ENCODE measurements around the gene EPB41.
A peak's percentile ranks its signal among the peaks of the same experiment; 100 is the strongest.

The EPB41 gene

DNA sequence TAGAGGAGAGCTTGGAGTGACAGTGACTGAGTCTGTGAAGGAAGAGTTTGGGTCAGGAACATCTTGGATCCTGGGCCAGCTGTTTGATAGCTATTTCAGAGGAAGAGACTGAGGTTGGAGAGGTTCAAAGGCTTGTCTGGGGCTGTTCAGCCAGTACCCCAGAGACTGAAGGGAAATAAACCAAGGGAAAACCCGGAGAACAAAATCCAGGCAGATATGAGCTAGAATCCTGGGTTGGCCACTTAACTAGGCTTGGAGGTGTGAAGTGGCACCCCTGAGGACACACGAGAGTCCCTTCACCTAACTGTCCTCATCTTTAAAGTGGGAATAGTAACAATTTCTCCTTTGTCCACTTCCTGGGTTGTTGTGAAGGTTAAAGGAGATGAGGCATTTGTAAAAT lies 23.1 kb upstream of the EPB41 start:
- no peak for DNase-seq

DNA sequence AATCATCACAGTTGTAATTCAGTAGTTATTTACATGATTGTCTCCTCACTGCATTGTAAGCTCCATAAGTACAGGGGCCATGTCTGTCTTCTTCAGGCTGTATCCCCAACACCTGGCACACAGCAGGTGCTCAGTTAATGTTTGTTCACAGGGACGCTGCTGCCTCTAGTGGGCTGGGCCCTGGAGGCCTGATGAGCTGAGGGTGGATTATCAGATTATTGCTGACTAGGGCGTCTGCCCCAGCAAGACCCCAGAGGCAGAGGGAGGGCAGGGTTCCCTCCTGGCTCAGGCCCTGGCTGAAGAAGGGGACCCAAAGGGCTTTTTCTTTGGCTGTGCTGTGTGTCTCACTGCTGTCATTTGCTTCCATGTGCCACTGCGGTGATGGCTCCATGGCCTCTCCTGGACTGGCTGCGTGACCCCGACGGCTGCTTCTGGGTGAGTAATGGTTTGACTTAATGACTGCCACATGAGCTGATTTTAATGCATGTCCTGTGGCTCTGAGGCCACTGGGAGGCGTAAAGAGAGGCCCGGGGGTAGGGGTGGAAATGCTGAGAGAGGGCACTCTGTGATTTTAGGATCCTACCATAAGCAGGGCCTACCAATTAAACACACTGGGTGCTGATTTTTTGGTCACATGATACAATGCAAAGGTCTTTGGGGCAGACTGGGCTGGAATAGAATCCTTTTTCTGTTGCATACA lies 20.8 kb upstream of the EPB41 start:
- DNase-seq = no peak

DNA sequence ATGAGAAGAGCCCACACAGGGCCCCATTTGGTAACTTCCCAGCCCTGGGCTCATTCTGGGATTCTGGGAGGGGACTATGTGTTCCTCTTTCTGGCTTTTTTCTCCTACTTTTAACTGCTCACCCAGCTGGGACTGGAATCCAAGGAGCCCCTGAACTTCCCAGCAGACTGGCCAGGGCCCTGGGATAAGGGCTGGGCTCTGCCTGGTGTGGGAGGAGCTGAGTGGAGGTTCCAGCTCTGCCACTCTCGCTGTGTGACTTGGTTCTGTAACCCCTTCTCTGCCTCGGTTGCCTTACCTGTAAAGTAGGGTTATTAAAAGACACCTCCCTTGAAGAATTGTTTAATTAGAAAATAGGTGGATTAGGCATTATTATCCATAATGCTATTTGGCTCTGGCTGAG lies 19.6 kb upstream of the EPB41 start:
- no peak for DNase-seq

DNA sequence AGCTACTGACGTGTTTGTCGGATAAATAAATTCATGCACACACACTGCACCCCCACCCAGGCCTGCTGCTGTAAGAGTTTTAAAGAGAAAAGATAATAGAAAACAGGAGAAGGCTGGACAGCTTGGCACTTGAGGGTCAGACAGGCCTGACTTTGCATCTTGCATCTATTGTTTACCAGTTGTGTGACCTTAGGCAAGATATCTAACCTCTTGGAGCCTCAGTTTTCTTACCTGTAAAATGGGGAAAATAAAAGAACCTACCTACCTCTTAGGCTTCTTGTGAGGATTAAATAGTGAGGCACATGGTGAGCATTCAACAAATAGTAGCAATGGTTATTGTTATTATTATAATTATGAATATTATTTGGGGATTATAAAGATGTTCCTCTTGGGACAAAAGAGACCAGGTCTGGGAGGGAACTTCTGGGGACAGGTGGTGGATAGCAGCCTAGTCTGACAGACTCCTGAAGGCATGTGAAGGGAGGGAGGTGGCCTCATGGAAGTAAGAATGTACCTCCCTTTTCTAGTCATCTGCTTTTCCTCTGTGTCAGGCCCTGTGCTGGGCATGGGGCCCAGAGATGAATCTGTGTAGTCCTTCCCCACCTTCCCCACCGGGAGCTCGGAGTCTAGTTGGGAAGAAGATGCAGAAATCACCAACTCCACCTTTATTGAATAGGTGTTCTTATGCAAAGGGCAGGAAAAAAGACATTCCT lies 18.3 kb upstream of the EPB41 start:
- DNase-seq = no peak

DNA sequence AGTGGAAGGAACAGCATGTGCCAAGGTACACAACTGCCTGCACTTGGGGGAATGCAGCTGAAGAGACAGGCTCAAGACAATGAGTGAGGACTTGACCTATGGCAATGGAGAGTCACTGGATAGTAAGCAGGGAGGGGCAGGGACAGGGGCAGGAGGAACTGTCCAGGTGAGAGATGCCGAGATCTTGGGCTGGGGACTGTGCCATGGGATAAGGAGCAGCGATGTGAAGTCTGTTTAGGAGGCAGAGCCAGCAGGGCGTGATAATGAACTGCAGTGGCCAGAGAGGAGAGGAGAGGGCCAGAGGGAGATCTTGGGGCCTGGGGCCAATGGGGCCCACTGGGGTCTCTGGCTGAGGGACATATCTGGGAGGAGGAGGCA lies 17.8 kb upstream of the EPB41 start:
- DNase-seq = no peak

DNA sequence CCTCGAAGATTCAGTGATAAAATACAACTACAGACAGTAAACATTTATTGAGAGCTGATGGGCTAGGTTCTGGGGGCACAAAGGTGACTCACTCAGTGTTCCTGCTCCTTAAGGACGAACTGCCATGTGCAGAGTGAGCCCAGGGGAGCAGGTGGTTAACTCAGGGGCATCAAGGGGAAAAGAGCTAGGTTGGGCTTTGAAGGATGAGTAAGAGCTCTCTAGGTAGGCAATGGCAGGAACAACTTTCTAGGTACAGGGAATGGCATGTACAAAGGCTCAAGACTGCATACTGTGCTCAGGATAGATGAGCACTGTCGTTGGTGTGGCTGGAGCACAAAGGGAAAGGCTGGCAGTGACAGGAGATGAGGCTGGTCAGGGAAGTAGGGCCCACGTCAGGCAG lies 16.6 kb upstream of the EPB41 start:
- DNase-seq = no peak

DNA sequence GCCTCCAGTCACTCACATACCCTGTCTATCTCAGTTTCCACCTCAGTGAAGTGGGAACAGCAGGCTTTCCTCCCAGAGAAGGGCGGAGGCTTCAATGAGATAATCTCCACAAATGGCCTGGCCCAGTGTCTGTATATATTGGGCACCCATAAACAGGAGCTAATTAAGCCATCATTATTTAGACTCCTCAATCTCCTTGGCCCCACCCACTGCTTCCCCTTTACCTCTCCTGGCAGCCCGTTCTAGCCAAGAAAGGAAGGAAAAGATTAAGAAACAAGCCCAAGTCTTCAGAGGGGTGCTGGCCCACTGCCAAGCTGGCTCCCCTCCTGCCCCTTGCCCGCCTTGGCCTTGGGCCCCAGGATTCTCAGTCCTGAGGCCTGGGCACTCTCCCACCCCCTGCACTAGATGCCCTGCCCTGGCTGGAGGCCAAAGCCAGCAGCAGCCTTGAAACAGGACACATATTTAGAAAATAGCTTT lies 15.9 kb upstream of the EPB41 start:
- no peak for DNase-seq

DNA sequence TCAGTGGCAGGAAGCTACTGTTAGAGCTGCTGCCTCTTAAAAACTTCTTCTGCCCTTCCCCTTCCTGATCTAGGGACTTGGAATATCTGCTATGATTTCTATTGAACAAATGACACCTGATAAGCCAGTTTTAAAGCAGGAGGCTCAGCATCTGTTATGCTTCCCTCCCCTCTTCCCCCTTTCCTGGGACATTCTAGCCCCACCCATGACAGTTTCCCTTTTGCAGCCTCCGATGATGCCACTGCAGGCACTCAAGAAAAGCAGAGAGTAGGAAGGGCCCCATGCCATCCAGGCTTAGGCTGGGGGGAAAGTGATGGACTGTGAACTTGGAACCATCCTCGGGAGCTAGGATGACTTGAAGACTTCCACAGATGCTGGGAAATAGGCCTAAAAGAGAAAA lies 15.1 kb upstream of the EPB41 start:
- DNase-seq = no peak

DNA sequence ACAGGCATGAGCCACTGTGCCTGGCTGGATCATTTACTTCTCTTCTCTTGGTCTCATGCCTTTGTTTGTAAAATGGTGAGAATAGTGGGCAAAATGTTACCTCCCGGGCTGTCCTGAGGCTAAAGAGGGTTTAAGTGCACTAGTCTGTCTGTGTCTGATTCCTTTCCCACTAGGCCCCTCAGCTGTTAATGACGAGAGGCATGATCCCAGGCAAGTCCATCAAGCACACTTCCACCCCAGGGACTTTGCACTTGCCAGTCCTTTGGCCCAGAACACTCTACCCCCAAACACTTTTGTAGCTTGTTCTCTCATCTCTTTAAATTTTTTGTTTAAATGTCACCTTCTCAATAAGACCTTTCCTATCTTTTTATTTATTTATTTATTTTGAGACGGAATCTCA lies 13.8 kb upstream of the EPB41 start:
- no peak for DNase-seq

DNA sequence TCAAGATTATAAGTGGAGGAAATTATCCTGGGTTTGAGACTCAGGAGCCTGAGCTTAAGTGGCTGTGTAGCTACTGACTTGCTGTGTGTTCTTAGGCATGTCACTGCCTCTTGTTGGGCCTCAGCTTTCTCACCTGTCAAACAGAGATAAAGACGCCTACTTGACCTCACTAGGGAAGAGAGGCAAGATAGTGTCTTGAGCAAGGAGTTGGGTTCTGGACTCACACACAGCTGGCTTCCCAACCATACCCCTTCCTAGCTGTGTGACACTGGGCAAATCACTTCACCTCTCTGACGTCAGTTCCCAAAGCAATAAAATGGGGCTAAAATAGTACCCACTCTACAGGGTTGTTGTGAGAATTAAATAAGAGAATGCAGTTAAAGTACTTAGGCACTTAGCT lies 11.6 kb upstream of the EPB41 start:
- no peak for DNase-seq

DNA sequence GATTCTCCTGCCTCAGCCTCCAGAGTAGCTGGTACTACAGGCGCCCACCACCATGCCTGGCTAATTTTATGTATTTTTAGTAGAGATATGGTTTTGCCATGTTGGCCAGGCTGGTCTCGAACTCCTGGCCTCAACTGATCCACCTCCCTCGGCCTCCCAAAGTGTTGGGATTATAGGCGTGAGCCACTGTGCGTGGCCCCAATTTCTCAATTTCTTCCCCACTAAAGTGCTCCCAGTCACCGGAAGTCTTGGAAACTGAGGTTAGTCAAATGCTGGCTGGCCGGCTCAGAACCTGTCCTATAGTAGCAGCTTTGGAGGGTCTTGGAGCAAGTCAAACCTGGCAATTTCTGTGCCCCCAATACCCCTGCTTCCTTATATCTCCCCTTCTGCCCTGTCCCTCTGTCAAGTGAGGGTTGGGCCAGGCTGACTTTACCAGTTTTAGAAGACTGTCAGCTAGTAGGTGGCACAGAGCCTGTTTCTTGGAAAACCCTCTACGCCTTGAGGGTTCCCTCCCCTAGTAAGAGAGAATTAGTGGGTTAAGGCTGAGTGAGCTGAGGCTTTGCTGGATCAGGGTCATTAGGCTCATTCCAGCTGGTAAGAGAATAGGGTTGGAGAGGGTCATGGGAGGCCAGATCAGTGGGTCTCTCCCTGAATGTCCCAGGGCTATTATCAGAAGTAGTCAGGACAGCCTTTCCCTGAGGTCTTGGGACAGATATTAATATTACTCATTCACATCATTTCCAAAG lies 8.3 kb upstream of the EPB41 start:
- DNase-seq = no peak

DNA sequence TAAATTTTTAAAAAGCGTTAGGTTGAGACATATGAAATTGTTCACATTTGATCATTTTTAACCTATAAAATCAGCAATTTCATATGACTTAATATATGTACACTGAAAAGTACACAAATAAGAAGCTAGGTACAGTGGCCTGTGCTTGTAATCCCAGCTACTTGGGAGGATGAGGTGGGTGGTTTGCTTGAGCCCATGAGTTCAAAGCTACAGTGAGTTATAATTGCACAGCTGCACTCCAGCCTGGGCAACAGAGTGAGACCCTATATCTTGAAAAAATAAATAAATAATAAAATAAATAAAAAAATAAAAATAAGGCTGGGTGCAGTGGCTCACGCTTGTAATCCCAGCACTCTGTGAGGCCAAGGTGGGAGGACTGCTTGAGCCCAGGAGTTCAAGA lies 5.2 kb upstream of the EPB41 start:
- DNase-seq = no peak

DNA sequence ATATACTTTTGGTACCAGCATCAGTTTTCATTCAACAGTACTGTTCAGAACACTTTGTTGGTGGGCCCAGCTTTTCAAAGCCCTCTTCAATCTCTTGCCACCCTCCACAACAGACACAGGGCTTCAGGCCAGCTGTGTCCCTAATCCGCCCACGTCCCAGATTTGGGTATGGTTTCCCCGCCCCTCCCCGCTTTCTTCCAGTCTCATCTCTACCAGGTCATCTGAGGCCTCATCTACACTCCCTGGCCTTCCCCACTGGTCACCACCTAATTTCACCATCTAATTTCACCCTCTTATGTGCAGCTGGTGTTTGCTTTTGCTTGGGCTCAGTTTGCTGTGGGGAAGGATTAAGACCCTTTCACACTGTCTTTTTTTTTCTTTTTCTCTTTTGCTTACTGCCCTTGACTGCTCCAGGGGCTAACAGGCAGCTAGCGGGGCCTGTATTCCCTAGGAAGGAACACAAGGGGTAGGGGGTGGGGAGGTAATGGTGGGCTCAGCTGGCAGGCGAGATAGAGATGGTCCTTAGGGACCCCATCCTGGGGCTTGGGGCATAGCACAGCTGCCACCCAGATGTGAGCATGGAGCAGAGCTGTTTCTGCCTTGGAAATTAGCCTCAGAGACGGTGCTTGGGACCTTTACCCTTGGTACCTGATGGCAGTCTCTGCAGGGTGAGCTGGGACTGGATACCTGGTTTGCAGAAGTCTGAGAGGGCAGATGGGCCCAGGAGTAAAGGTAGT lies 3.8 kb upstream of the EPB41 start:
- DNase-seq = no peak

DNA sequence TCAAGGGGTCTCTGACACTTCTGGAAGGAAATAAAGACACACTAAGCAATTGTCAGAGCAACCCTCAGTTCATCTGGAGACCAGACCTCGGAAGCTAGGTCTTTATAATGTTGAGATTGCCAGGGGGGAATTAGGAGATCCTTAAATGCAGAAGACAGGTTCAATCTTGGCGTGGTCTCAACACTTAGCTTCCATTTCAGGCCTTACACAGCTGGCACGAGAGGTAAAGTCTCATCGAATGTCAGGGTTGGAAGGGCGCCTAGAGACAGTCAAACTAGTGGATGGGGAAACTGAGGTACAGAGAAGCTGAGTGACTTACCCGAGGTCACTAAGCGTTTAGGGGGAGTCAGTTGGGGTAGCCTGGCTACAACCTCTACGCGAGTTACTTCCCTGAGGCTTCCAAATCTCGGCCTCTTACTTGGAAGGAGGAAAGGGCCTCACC lies 562 bp upstream of the EPB41 start:
- DNase-seq = no peak

DNA sequence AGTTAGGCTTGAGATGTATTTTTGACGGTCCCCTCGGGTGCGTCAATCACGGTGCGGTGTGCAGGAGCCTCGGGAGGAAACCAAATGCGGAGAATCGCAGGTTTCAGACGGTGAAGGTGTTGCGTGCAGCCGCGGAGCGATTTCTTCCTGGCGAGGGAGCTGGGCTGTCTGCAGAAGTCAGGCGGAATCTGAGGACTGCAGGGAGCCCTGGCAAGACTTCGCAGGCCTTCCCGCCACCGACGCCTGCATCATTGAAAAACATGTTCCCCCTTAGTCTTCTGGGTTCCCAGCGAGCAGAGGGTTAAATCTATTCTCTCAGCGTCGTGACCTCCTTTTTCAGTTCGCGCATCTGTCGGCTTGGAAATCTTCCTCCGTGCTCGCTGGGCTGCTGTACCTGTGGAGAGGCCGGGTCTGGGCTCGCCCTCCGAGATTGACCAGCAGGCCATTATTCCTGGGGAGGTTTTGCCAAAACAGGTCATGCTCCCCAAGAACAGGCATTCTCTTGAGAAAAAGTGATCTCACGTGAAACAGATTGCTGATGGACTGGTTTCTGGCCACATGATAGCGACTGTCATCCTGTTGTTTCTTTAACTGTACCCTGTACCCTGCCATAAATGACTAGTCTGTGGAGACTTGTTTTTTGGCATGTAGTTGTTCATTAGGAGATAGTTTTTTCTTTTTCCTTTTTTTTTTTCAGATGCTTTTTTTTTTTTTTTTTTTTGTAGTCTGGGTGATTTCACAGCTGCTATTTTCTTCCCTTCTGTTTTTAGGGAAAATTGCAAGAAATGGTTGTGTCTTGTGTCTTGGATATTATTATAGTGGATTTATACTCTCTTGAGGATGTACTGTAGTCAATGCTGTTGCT lies 894 bp downstream of the EPB41 start:
- DNase-seq = peak; percentile 24

DNA sequence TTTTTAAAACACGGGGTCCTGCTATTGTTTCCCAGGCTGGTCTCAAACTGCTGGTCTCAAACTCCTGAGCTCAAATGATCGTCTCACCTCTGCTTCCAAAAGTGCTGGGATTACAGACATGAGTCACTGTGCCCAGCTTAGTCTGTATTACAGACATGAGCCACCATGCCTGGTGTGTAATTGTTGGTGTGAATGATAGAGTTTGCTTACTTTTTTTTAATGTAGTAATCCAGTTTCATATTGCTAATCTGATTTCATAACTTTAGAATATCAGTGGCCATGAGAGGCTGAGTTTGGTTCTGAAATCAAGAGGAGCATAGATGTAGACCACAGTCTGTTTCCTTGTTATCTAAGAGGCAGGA lies 3.4 kb downstream of the EPB41 start:
- DNase-seq = no peak

DNA sequence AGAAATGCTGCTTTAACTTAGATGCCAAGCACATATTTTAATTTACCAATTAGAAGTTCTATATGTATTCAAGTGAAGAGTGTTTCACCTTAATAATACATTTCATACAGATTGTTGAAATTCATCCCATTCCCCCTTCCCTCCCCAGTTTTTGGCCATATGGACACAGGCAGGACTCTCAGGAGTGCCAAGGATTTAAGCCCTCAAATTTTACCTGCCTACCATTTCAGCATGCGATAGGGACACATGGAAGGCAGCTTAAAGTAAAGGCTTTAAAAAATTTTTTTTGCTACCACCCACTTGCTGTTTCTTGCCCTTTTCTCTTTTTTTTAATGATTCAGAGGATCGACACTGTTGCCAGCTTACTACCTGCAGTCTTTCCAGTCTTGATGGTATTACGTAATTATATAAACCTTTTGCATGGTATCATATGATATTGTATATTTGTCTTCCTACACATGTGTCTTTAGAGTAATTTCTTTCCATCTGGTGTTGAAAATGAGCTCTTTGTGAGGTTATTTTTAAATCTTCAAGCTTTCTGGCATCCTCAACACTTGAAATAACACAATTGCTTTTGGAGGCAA lies 7.0 kb downstream of the EPB41 start:
- peak; percentile 3 for DNase-seq

DNA sequence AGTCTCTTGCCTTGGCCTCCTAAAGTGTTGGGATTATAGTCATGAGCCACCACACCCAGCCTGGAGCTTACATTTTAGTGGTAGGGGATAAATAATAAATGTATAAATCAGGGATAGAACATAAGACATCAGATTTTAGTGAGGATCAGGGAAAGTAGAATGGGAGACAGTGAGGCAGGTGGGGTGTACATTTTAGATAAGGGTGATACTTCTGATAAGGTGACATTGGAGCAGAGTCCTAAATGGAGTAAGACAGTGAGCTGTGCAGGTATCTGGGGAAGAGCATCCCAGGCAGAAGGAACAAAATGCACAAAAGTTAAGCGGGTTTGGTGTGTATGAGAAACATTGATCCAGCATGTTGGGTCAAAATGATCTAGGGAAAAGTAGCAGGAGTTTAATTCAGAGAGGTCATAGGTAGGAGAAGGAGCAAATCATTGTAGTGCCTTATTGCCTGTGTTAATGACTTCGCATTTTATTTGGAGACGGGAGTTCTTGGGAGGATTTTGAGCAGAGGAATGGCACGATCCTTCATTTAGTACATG lies 11.1 kb downstream of the EPB41 start:
- no peak for DNase-seq

DNA sequence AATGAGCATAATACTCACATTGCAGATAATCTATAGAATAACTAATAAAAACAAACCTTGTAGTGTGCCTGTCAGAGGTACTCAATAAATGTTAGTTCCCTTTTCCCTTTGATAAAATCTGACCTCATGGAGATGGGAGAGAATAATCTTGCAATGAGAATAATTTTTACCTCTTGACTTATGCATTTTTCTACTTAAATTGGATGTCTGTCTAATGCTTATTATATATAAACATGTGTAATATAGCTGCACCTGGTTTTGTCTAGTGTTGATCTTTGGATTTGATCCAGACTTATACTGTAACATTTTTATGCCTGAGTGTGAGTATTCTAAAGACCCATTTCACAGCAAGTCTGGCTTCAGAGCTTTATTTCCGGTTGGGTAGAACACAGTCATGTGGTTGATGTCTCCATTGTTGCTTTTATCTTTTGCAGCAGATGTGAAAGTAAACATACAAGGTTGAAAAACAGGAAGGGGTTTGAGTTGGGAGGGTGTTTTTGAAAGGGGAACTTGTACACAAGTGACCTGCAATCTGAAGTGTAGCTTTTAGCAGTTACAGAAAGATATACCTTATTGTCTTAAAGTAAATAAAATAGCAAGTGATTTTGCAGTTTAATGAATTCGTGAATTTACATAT lies 12.4 kb downstream of the EPB41 start:
- DNase-seq = no peak

DNA sequence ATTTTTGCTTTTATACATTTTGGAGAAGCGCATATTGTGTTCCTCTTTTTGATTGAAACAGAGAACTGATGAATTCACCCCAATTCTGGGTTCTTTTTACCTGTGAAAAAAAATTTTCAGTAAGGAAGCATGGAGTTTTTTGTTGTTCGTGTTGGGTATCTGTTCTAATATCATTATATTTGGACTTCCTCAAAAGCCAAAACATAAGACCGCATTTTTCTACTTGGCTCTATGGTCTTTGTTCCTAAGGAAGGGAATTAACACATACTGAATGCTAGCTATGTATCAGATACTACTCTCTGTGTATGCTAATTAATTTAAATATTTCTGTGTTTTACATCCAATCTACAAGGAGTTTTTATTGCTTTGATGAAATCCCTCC lies 12.9 kb downstream of the EPB41 start:
- no peak for DNase-seq

DNA sequence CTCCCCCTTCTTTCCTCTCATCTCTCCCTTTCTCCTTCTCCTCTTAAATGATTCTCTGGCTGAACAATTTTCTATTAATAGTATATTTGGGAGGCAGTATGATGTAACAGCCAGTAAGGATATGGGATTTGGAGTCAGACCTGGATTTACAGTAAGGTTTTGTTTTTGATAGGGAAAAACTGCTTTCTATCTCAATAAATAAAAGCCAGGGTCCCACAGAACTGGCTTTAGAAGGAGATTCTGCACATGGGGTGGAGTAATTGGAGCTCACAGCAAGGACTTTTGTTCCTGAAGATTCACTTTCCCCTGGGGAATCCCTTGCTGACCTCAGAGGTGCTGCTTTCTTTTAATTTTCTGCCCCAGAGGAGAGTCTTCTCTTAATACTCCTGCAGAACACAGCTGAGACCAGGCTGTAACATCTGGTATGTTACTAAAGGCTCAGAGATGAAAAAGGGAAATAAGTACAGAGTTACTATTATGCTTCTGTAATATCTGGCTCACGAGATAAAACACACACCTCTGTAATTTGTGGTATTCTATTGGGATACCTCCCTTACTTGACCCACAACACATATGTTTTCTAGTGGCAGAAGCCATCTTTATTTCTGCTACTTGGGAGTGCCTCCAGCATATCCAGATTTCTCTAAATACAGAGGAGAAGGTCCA lies 13.4 kb downstream of the EPB41 start:
- no peak for DNase-seq
